Neural crest cell (in vitro differentiated cells): Measurements from ENCODE around the gene CAPN5. TPM values are rescaled to one million over a fixed set of nuclear protein-coding genes. Genes with fewer than 3 reads are reported as not detected.
A peak's percentile ranks its signal among the peaks of the same experiment; 100 is the strongest.

Experiments used
- DNase-seq: peaks from one replicate; pipeline ENCODE4 v3.0.0; 2021; ENCODE audit warnings: low read depth, mixed read lengths, low spot score
- H3K27ac Mint-ChIP-seq: one replicate; pipeline ENCODE4 v1.8.0; 2021; ENCODE audit warnings: mild to moderate bottlenecking, mixed read lengths; ENCODE audit not compliant: unreplicated experiment
- H3K27me3 Mint-ChIP-seq: 2 replicates; pipeline ENCODE4 v1.8.0; 2021; ENCODE audit warnings: low read depth, mild to moderate bottlenecking, mixed read lengths
- H3K36me3 Mint-ChIP-seq: 2 replicates; pipeline ENCODE4 v1.8.0; 2021; ENCODE audit warnings: low read depth, mild to moderate bottlenecking, mixed read lengths
- H3K4me1 Mint-ChIP-seq: 2 replicates; pipeline ENCODE4 v1.8.0; 2021; ENCODE audit warnings: mixed read lengths
- H3K4me3 Mint-ChIP-seq: one replicate; pipeline ENCODE4 v1.8.0; 2021; ENCODE audit warnings: mild to moderate bottlenecking, mixed read lengths
- H3K9me3 Mint-ChIP-seq: 2 replicates; pipeline ENCODE4 v1.8.0; 2021; ENCODE audit warnings: mixed read lengths
- CTCF ChIP-seq: fragments of 200-600 bp; sonication (generic); conservative IDR thresholded peaks from 2 replicates; pipeline ENCODE4 v1.5.0; 2021; ENCODE audit warnings: antibody characterized with exemption, mild to moderate bottlenecking
- total RNA-seq: library from RNA; stranded (reverse); gene quantifications from 2 replicates; pipeline ENCODE4 v1.2.1, GENCODE V29; 2021

CAPN5 gene
- total RNA-seq, 1 donor from 2014 or later, result 25.8 TPM

DNA sequence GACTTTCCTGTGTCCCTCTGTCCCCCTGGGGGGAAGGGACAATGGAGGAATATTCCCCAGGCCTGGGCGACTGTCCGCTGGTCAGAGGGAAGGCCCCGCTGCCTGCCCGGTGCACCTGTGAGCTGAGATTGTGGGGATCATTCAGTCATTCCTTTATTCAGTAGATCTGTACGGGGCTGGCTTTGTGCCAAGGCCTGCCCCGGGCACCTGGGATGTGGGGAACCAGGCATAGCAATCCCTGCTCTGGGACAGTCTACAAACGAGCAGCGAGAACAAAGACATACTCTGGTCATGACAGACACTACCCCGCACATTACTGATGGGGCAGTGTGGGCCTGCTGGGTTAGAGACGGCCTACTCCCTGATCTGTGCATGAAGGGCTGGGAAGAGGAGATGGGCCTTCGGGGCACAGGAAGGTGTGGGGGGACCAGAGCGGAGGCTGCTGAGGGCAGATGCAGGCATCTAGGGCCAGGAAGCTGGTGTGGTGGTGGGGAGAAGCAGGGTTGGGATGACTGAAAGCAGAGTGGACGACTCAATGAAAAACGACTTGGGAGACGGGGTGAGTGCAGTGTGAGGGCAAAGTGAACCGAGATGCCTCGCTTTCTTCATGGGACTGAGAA lies 59.5 kb downstream of the CAPN5 start:
- no peak for TF ChIP-seq CTCF
- DNase-seq, result no peak
- no peak overlapping the region for H3K27ac Mint-ChIP-seq
- no peaks in the 10 kb centered on the region for H3K36me3 Mint-ChIP-seq
- peak overlapping the region; percentile 35 for H3K4me3 Mint-ChIP-seq
- no peaks in the 10 kb centered on the region for H3K27me3 Mint-ChIP-seq
- peaks cover 31% of the 10 kb centered on the region for H3K4me1 Mint-ChIP-seq
- no peaks in the 10 kb centered on the region for H3K9me3 Mint-ChIP-seq

DNA sequence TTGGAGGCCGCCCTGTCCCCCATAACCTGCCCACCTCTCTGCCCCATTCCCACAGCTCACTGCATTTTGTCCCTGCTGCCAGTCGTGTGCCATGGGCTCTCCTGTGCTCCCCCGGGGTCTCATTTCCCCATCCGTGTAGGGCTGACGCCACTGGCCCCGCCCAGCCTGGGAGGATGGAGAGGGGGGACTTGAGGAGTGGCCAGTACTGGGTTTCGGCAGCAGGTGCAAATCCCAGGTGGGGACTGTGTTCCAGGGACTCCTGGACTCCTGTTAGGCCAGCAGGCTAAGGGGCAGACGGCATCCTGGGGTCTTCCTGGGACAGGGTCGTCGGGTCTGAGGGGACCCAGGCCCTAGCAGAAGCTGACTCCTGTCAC lies 60.1 kb downstream of the CAPN5 start:
- Mint-ChIP-seq H3K4me3 (peak overlapping the region; percentile 35), H3K27me3 (no peaks in the 10 kb centered on the region), H3K4me1 (peaks cover 33% of the 10 kb centered on the region), H3K27ac (no peak overlapping the region), H3K9me3 (no peaks in the 10 kb centered on the region), H3K36me3 (no peaks in the 10 kb centered on the region)
- no peak for TF ChIP-seq CTCF
- no peak for DNase-seq

DNA sequence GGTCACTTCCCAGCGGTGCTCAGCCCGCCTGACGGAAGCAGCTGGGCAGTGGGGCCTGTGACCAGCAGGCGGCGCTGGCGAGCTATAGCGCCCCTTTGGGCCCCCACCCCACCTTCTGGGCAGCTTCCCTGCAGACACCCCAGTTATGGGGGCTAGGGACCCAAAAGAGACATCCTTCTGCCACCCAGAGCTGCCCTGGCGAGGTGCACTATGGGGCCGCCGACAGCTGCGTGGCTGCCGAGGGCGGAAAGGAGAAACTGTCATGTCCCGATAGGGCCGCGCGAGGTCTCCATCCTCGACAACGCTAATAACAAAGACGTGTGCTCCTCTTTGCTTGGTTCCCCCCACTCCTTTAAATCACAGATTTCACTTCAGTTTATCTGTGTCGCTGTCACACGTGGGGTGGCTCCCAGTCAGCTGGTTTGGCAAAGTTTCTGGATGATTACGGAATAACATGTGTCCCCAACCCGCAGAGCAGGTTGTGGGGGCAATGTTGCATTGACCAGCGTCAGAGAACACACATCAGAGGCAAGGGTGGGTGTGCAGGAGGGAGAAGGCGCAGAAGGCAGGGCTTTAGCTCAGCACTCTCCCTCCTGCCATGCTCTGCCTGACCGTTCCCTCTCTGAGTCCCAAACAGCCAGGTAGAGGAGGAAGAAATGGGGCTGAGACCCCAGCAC lies 60.6 kb downstream of the CAPN5 start:
- DNase-seq, result peak; percentile 63
- Mint-ChIP-seq H3K4me1 (peaks cover 33% of the 10 kb centered on the region), H3K27ac (peak overlapping the region; percentile 80), H3K4me3 (peak overlapping the region; percentile 77), H3K9me3 (no peaks in the 10 kb centered on the region), H3K36me3 (no peaks in the 10 kb centered on the region), H3K27me3 (no peaks in the 10 kb centered on the region)
- TF ChIP-seq CTCF, result peak; percentile 100

DNA sequence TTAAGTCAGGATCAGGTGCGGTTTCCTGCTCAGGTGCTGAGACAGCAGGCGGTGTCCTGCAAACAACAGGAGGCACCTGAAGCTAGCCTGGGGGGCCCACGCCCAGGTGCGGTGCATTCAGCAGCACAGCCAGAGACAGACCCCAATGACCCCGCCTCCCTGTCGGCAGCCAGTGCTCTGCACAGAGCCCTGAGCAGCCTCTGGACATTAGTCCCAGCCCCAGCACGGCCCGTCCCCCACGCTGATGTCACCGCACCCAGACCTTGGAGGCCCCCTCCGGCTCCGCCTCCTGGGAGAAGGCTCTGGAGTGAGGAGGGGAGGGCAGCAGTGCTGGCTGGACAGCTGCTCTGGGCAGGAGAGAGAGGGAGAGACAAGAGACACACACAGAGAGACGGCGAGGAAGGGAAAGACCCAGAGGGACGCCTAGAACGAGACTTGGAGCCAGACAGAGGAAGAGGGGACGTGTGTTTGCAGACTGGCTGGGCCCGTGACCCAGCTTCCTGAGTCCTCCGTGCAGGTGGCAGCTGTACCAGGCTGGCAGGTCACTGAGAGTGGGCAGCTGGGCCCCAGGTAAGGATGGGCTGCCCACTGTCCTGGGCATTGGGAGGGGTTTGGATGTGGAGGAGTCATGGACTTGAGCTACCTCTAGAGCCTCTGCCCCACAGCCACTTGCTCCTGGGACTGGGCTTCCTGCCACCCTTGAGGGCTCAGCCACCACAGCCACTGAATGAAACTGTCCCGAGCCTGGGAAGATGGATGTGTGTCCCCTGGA lies 61.3 kb downstream of the CAPN5 start, which contains the start of gene MYO7A:
Gene MYO7A, plus strand, starts transcription at position 327 of the 772 bp plus-strand sequence. CDS start 2,389 bp downstream, outside the sequence.
- Mint-ChIP-seq H3K27ac (peak within 1 kb of the TSS; percentile 80), H3K9me3 (no peaks in the 10 kb centered on the region)

More for the DNA sequence above, 61.3 kb downstream of the CAPN5 start, which contains the start of gene MYO7A:
- no peaks in the 10 kb centered on the region for H3K27me3 Mint-ChIP-seq
- peak; percentile 61 for DNase-seq
- H3K4me3 Mint-ChIP-seq, result peak within 1 kb of the TSS; percentile 77
- TF ChIP-seq CTCF, result no peak
- peaks cover 33% of the 10 kb centered on the region for H3K4me1 Mint-ChIP-seq
- no peaks in the 10 kb centered on the region for H3K36me3 Mint-ChIP-seq
